HCT116 (cell line): ENCODE data around the gene RUNX2. TPM values are rescaled to one million over a fixed set of nuclear protein-coding genes. Genes with fewer than 3 reads are reported as not detected.

ENCODE experiments used
- ATAC-seq: fragments of 200-7000 bp; cut with Tn5 transposase; 2 replicates; pipeline ENCODE4 v1.9.1; 2020; ENCODE audit warnings: mild to moderate bottlenecking, moderate library complexity
- BruUV-seq: library from RNA; stranded (reverse); fragments of 400-500 nt; replicated peaks from 2 replicates; lab custom pipeline; 2021; lab: Mats Ljungman, UMichigan
- CTCF ChIA-PET: fragments of 300-600 bp; sonication (Branson Sonifier 250); formaldehyde crosslinking; loops from one replicate; lab custom pipeline; 2021; ENCODE audit warnings: antibody characterized with exemption; lab: Charles Lee
- POLR2A ChIA-PET: fragments of 300-600, 350-600 bp; sonication (Branson Sonifier 250); formaldehyde crosslinking; loops from one replicate; lab custom pipeline; 2021; ENCODE audit warnings: antibody characterized with exemption; lab: Charles Lee
- RAD21 ChIA-PET, 2 experiments: fragments of 300-600 bp; sonication (Branson Sonifier 250); formaldehyde crosslinking; loops; one replicate each; lab custom pipeline; 2023; ENCODE audit warnings: low total read pairs in 2 of 2; ENCODE audit not compliant: uncharacterized antibody in 2 of 2, unreplicated experiment in 2 of 2, low non-redundant PET in 1 of 2; lab: Charles Lee
- DNase-seq: peaks from one replicate; pipeline ENCODE4 v3.0.0-alpha.2; 2010; ENCODE audit warnings: low read depth, low spot score
- H2AFZ ChIP-seq: fragments of 200-600 bp; shearing (Covaris generic), sonication (generic); 2 replicates; pipeline ENCODE4 v1.6.1; 2017; ENCODE audit warnings: low read depth, mixed run types, mixed read lengths, antibody characterized with exemption, low read length; ENCODE audit not compliant: poor library complexity, severe bottlenecking
- H3K27ac ChIP-seq: 2 replicates; pipeline ENCODE4 v1.5.1; 2012; ENCODE audit warnings: low read depth, low read length
- H3K27me3 ChIP-seq: fragments of 200-600 bp; sonication (generic); 2 replicates; pipeline ENCODE4 v1.6.1; 2016; ENCODE audit warnings: mixed run types, low read length, mixed read lengths; ENCODE audit not compliant: insufficient read depth
- H3K36me3 ChIP-seq, 2 experiments: fragments of 200-500 bp in 1 of 2; fragments of 200-600 bp in 1 of 2; sonication (Bioruptor generic) in 1 of 2; sonication (generic) in 1 of 2; 2 replicates each; pipeline versions ENCODE4 v1.5.1 to v1.6.1; 2014 to 2016; ENCODE audit warnings: low read length in 2 of 2, inconsistent platforms in 1 of 2, mixed read lengths in 1 of 2, mixed run types in 1 of 2; ENCODE audit not compliant: insufficient read depth in 2 of 2, control insufficient read depth in 1 of 2
- H3K4me1 ChIP-seq, 2 experiments: fragments of 200-600 bp in 1 of 2; sonication (generic) in 1 of 2; 2 replicates each; pipeline versions ENCODE4 v1.5.1 to v1.6.1; 2012 to 2017; ENCODE audit warnings: low read length in 2 of 2, inconsistent platforms in 1 of 2, mild to moderate bottlenecking in 1 of 2, mixed read lengths in 1 of 2, mixed run types in 1 of 2, moderate library complexity in 1 of 2; ENCODE audit not compliant: insufficient read depth in 2 of 2, control insufficient read depth in 1 of 2
- H3K4me2 ChIP-seq: fragments of 200-600 bp; sonication (generic); 2 replicates; pipeline ENCODE4 v1.6.1; 2017; ENCODE audit warnings: mixed run types, low read length, mixed read lengths
- H3K4me3 ChIP-seq, 2 experiments: fragments of 200-600 bp in 1 of 2; sonication (generic) in 1 of 2; replicated peaks in 1 of 2; 2 replicates each; pipeline ENCODE4 v1.5.1; 2011 to 2016; ENCODE audit warnings: low read length in 2 of 2, control low read depth in 1 of 2, low read depth in 1 of 2, mild to moderate bottlenecking in 1 of 2, mixed read lengths in 1 of 2, mixed run types in 1 of 2
- H3K79me2 ChIP-seq: fragments of 200-600 bp; sonication (generic); 2 replicates; pipeline ENCODE4 v1.6.1; 2017; ENCODE audit warnings: mild to moderate bottlenecking, mixed run types, low read length, moderate library complexity, mixed read lengths; ENCODE audit not compliant: insufficient read depth
- H3K9ac ChIP-seq: fragments of 200-600 bp; sonication (generic); 2 replicates; pipeline ENCODE4 v1.6.1; 2016; ENCODE audit warnings: low read length, mixed read lengths
- H3K9me2 ChIP-seq: fragments of 200-600 bp; sonication (generic), shearing (Covaris generic); 2 replicates; pipeline ENCODE4 v1.6.1; 2017; ENCODE audit warnings: mixed run types, mild to moderate bottlenecking, moderate library complexity; ENCODE audit not compliant: insufficient read depth
- H3K9me3 ChIP-seq, 2 experiments: fragments of 200-500 bp in 1 of 2; fragments of 200-600 bp in 1 of 2; sonication (Bioruptor generic) in 1 of 2; sonication (generic) in 1 of 2; 2 replicates each; pipeline ENCODE4 v1.6.1; 2014 to 2017; ENCODE audit warnings: low read length in 2 of 2, mixed read lengths in 2 of 2, inconsistent platforms in 1 of 2, low read depth in 1 of 2, mild to moderate bottlenecking in 1 of 2, mixed run types in 1 of 2, moderate library complexity in 1 of 2; ENCODE audit not compliant: control insufficient read depth in 1 of 2, insufficient read depth in 1 of 2
- H4K20me1 ChIP-seq: fragments of 200-600 bp; sonication (generic), shearing (Covaris generic); 2 replicates; pipeline ENCODE4 v1.6.1; 2017; ENCODE audit warnings: mixed run types, mild to moderate bottlenecking, moderate library complexity; ENCODE audit not compliant: insufficient read depth
- ATF3 ChIP-seq: IDR thresholded peaks from 2 replicates; pipeline ENCODE4 v1.6.1; 2012
- CEBPB ChIP-seq: IDR thresholded peaks from 2 replicates; pipeline ENCODE4 v1.6.1; 2012; ENCODE audit warnings: low read depth
- CTCF ChIP-seq, 3 experiments: fragments of 200-600 bp in 1 of 3; sonication (generic) in 1 of 3; IDR thresholded peaks in 2 of 3; conservative IDR thresholded peaks in 1 of 3; 2 replicates each; pipeline ENCODE4 v1.5.1; 2012 to 2017; ENCODE audit warnings: low read depth in 2 of 3, low read length in 2 of 3, antibody characterized with exemption in 1 of 3, borderline replicate concordance in 1 of 3, control low read depth in 1 of 3, mild to moderate bottlenecking in 1 of 3, mixed read lengths in 1 of 3, mixed run types in 1 of 3, moderate library complexity in 1 of 3; ENCODE audit not compliant: insufficient read depth in 1 of 3
- POLR2AphosphoS5 ChIP-seq: IDR thresholded peaks from 2 replicates; pipeline ENCODE4 v1.6.1; 2011; ENCODE audit warnings: mild to moderate bottlenecking, low read depth, low read length, moderate library complexity
- SIN3A ChIP-seq: IDR thresholded peaks from 2 replicates; pipeline ENCODE4 v1.6.1; 2012; ENCODE audit warnings: low read depth
- ZBTB33 ChIP-seq: IDR thresholded peaks from 2 replicates; pipeline ENCODE4 v1.6.1; 2011; ENCODE audit warnings: mild to moderate bottlenecking, low read length, moderate library complexity; ENCODE audit not compliant: insufficient replicate concordance; ENCODE audit errors: extremely low read depth
- ZFX ChIP-seq: fragments of 450-650 bp; IDR thresholded peaks from 2 replicates; pipeline ENCODE4 v1.6.1; 2017
- ZNF274 ChIP-seq: fragments of 200-500 bp; sonication (Bioruptor generic); IDR thresholded peaks from 2 replicates; pipeline ENCODE4 v1.6.1; 2014; ENCODE audit warnings: mild to moderate bottlenecking, low read depth, low read length, inconsistent platforms
- intact Hi-C: fragments of 100-400 bp; cut with micrococcal nuclease; formaldehyde crosslinking; loops from 2 replicates; pipeline ENCODE4 v1.10.0; 2022
- total RNA-seq: library from RNA; stranded (reverse); gene quantifications from one replicate; pipeline ENCODE4 v1.2.1, GENCODE V29; 2021; ENCODE audit not compliant: unreplicated experiment

RUNX2 gene
- total RNA-seq, 1 experiment from 2014 or later: 1.1 TPM

- no peaks in the 10 kb centered on the region for H4K20me1 ChIP-seq
- ChIA-PET RAD21 (no interaction called here), CTCF (no interaction called here), POLR2A (no interaction called here)
- H3K4me3 ChIP-seq: no peak overlapping the region
- H2AFZ ChIP-seq: no peak overlapping the region
- BruUV-seq: no TSS peak
- H3K9me3 ChIP-seq: no peaks in the 10 kb centered on the region
- TF ChIP-seq CEBPB (no peak), CTCF (IDR thresholded peaks at IDR 0.05 in 2 of 3, conservative IDR thresholded peaks at IDR 0.05 in 1 of 3; ENCODE audit: borderline replicate concordance in 1 of 3, insufficient read depth in 1 of 3, low read depth in 2 of 3, low read length in 2 of 3) (no peak), SIN3A (no peak), ZFX (no peak), ATF3 (no peak), ZBTB33 (no peak), ZNF274 (no peak), POLR2AphosphoS5 (no peak)
- no peak overlapping the region for H3K27ac ChIP-seq
- ATAC-seq: no peak
- H3K79me2 ChIP-seq: no peaks in the 10 kb centered on the region
- intact Hi-C loops: no loop called here
- DNase-seq: no peak
- no peaks in the 10 kb centered on the region for H3K27me3 ChIP-seq
- H3K4me1 ChIP-seq: peaks cover 0 to 5% of the 10 kb centered on the region in 2 experiments; a peak in 1 of 4 replicates
- H3K9me2 ChIP-seq: no peaks in the 10 kb centered on the region
- no peaks in the 10 kb centered on the region for H3K36me3 ChIP-seq
- no peak overlapping the region for H3K9ac ChIP-seq
- no peak overlapping the region for H3K4me2 ChIP-seq
These were observed 308.9 kb downstream of the RUNX2 start for GRCh38 chr6:45637056-45637455.
